Endothelial cell of umbilical vein (primary cell): Measurements from ENCODE around the gene RALGAPB. TPM values are rescaled to one million over a fixed set of nuclear protein-coding genes. Genes with fewer than 3 reads are reported as not detected.

Source experiments
- BruUV-seq: library from RNA; stranded (reverse); fragments of 400-500 nt; replicated peaks from 2 replicates; lab custom pipeline; 2021; lab: Mats Ljungman, UMichigan
- CTCF ChIA-PET: fragments of 300-600, 350-600 bp; sonication (Branson Sonifier 250); formaldehyde crosslinking; loops from one replicate; lab custom pipeline; 2021; ENCODE audit warnings: antibody characterized with exemption, inconsistent platforms; lab: Charles Lee
- POLR2A ChIA-PET: fragments of 300-600, 350-600 bp; sonication (Branson Sonifier 250); formaldehyde crosslinking; loops from one replicate; lab custom pipeline; 2021; ENCODE audit warnings: antibody characterized with exemption, inconsistent platforms; lab: Charles Lee
- DNase-seq: peaks from one replicate; pipeline ENCODE4 v3.0.0-alpha.2; 2011; ENCODE audit warnings: low read depth, low spot score
- FAIRE-seq: peaks from 2 replicates; lab custom pipeline; 2011; peaks lifted over from hg19 to GRCh38; lab: Jason Lieb, UNC
- H2AFZ ChIP-seq: 2 replicates; pipeline ENCODE4 v1.6.0; 2012; ENCODE audit warnings: low read depth, low read length, control low read depth, inconsistent platforms
- H3K27ac ChIP-seq: 2 replicates; pipeline ENCODE4 v1.5.1; 2011; ENCODE audit warnings: low read depth, mild to moderate bottlenecking, control low read depth, low read length, moderate library complexity; ENCODE audit not compliant: insufficient read depth
- H3K27me3 ChIP-seq, 2 experiments: 2 replicates each; pipeline versions ENCODE4 v1.6.0 to v1.6.1; 2011; ENCODE audit warnings: low read length in 2 of 2, mixed read lengths in 1 of 2; ENCODE audit not compliant: control insufficient read depth in 2 of 2, insufficient read depth in 2 of 2
- H3K36me3 ChIP-seq, 2 experiments: 2 replicates in 1 of 2; 3 replicates in 1 of 2; pipeline ENCODE4 v1.5.1; 2011; ENCODE audit warnings: low read length in 2 of 2, mild to moderate bottlenecking in 1 of 2, moderate library complexity in 1 of 2; ENCODE audit not compliant: control insufficient read depth in 2 of 2, insufficient read depth in 2 of 2; ENCODE audit errors: extremely low read depth in 1 of 2
- H3K4me1 ChIP-seq: 3 replicates; pipeline ENCODE4 v1.5.1; 2011; ENCODE audit warnings: mild to moderate bottlenecking, low read length; ENCODE audit not compliant: control insufficient read depth, insufficient read depth; ENCODE audit errors: extremely low read depth
- H3K4me2 ChIP-seq: 2 replicates; pipeline ENCODE4 v1.6.1; 2011; ENCODE audit warnings: low read length, control low read depth, mixed read lengths; ENCODE audit not compliant: insufficient read depth
- H3K4me3 ChIP-seq, 3 experiments: fragments of 200-600 bp in 1 of 3; sonication (generic), shearing (Covaris generic) in 1 of 3; replicated peaks in 1 of 3; 2 replicates each; pipeline ENCODE4 v1.5.1; 2011 to 2016; ENCODE audit warnings: control low read depth in 3 of 3, low read length in 3 of 3, mild to moderate bottlenecking in 2 of 3, inconsistent platforms in 1 of 3, low read depth in 1 of 3, moderate library complexity in 1 of 3; ENCODE audit not compliant: insufficient read depth in 1 of 3
- H3K79me2 ChIP-seq: 2 replicates; pipeline ENCODE4 v1.6.0; 2012; ENCODE audit warnings: low read length, inconsistent platforms; ENCODE audit not compliant: control insufficient read depth, insufficient read depth
- H3K9ac ChIP-seq: replicated peaks from 2 replicates; pipeline ENCODE3; 2011; ENCODE audit warnings: low read length, control low read depth; ENCODE audit not compliant: insufficient read depth; ENCODE audit errors: extremely low read depth
- H3K9me1 ChIP-seq: replicated peaks from 3 replicates; pipeline ENCODE4 v1.6.0; 2011; ENCODE audit warnings: mild to moderate bottlenecking, low read length; ENCODE audit not compliant: control insufficient read depth, insufficient read depth; ENCODE audit errors: extremely low read depth
- H3K9me3 ChIP-seq: replicated peaks from 2 replicates; pipeline ENCODE4 v1.5.1; 2012; ENCODE audit warnings: low read length, inconsistent platforms; ENCODE audit not compliant: control insufficient read depth, insufficient read depth
- H4K20me1 ChIP-seq: replicated peaks from 2 replicates; pipeline ENCODE3; 2011; ENCODE audit warnings: mild to moderate bottlenecking, low read length; ENCODE audit not compliant: control insufficient read depth, insufficient read depth; ENCODE audit errors: extremely low read depth
- EZH2 ChIP-seq: IDR thresholded peaks from 2 replicates; pipeline ENCODE4 v1.6.1; 2012; ENCODE audit warnings: borderline replicate concordance, low read depth, mild to moderate bottlenecking, moderate library complexity, low read length, inconsistent platforms; ENCODE audit not compliant: severe bottlenecking
- FOS ChIP-seq: IDR thresholded peaks from 2 replicates; pipeline ENCODE4 v1.6.1; 2011; ENCODE audit warnings: mild to moderate bottlenecking, low read length, moderate library complexity, borderline replicate concordance; ENCODE audit not compliant: insufficient read depth
- GATA2 ChIP-seq: IDR thresholded peaks from 2 replicates; pipeline ENCODE4 v1.7.0; 2011; ENCODE audit warnings: low read depth, mild to moderate bottlenecking, moderate library complexity, mixed read lengths, low read length; ENCODE audit not compliant: insufficient read length, insufficient read depth
- JUN ChIP-seq: IDR thresholded peaks from 2 replicates; pipeline ENCODE4 v1.6.1; 2011; ENCODE audit warnings: borderline replicate concordance, low read depth; ENCODE audit not compliant: insufficient read length, insufficient read depth
- MYC ChIP-seq: IDR thresholded peaks from one replicate; pipeline ENCODE4 v1.6.1; 2011; ENCODE audit warnings: mild to moderate bottlenecking, low read depth, low read length
- POLR2A ChIP-seq: IDR thresholded peaks from 2 replicates; pipeline ENCODE4 v1.6.1; 2012; ENCODE audit warnings: low read depth, mild to moderate bottlenecking, control low read depth, low read length
- POLR2AphosphoS5 ChIP-seq: IDR thresholded peaks from 2 replicates; pipeline ENCODE4 v1.6.1; 2012; ENCODE audit warnings: low read depth, mild to moderate bottlenecking, control low read depth, low read length, moderate library complexity; ENCODE audit not compliant: insufficient read depth
- dilution Hi-C: fragments of 300-500 bp; cut with MboI; formaldehyde crosslinking; loops from one replicate; pipeline ENCODE4 v1.15.0; 2019; ENCODE audit warnings: low sequenced_read_pairs; ENCODE audit not compliant: extremely low pct_ligation_motif_present
- intact Hi-C: fragments of 100-400 bp; cut with micrococcal nuclease; formaldehyde crosslinking; loops from one replicate; pipeline ENCODE4 v1.10.0; 2022
- polyA plus RNA-seq, 4 experiments: library from polyadenylated mRNA; depleted of rRNA in 3 of 4; stranded (reverse) in 3 of 4; unstranded in 1 of 4; fragments of >200 nt; gene quantifications; 2 replicates each; pipeline versions ENCODE4 v1.2.1 to v1.2.3, GENCODE V29; 2011 to 2012; ENCODE audit warnings: missing spikeins in 1 of 4
- total RNA-seq: library from RNA; stranded (reverse); gene quantifications from 2 replicates; pipeline ENCODE4 v1.2.3, GENCODE V29; 2021
- TF ChIP-seq, protein P1 (sequence below), 2 donors: IDR thresholded peaks; 1 replicate in 1 of 2; 2 replicates in 1 of 2; pipeline ENCODE4 v1.5.1; 2011; ENCODE audit warnings: low read length in 2 of 2, mild to moderate bottlenecking in 2 of 2, moderate library complexity in 2 of 2, control low read depth in 1 of 2, inconsistent platforms in 1 of 2, low read depth in 1 of 2; ENCODE audit not compliant: insufficient read depth in 1 of 2; ENCODE audit errors: extremely low read depth in 1 of 2
- TF ChIP-seq, protein P2 (sequence below): IDR thresholded peaks from 2 replicates; pipeline ENCODE4 v1.6.1; 2011; ENCODE audit not compliant: insufficient read depth, insufficient read length

Gene RALGAPB
- total and polyA plus RNA-seq, 2 donors (not counting 3 experiments of a cell fraction or from before 2014, with no cell fraction given): 12.8 to 38.7 TPM

DNA sequence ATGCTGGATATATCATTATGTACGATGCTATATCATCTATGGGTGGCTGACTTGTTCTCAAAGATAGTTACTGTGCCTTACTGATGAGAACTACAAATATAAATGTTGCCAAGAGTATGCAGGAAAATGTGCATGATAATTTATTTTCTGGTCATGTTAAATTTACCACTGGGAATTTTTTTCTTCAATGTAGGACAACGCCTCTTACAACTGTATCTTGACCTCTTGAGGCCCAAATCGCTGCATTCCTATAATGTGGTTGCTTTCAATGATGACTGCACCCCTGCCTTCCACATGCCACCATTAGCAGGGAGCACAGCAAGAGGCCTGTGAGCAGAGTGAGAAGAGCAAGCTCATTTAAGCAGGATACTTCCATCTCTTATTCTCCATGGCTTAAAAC, 5.7 kb upstream of the RALGAPB start:
- no peaks in the 10 kb centered on the region for H3K9me1 ChIP-seq
- H3K9me3 ChIP-seq: no peaks in the 10 kb centered on the region
- no peak overlapping the region for H3K9ac ChIP-seq
- H3K4me3 ChIP-seq: no peak overlapping the region
- peaks cover 2 to 7% of the 10 kb centered on the region in 2 experiments for H3K27me3 ChIP-seq
- no peaks in the 10 kb centered on the region for H3K36me3 ChIP-seq
- H3K4me2 ChIP-seq: no peak overlapping the region
- intact Hi-C loops: no loop called here
- BruUV-seq: no TSS peak
- CTCF ChIA-PET: interaction anchor here (1.4 kb wide), 1 partner anchor 21 kb away, joined by 3 read pairs; no protein-coding TSS in a partner anchor
- peaks cover 3% of the 10 kb centered on the region for H3K4me1 ChIP-seq
- dilution Hi-C loops: no loop called here
- TF ChIP-seq FOS (no peak), JUN (no peak), EZH2 (no peak), POLR2AphosphoS5 (no peak), MYC (no peak), GATA2 (no peak), POLR2A (no peak)
- TF ChIP-seq, protein P1, sequence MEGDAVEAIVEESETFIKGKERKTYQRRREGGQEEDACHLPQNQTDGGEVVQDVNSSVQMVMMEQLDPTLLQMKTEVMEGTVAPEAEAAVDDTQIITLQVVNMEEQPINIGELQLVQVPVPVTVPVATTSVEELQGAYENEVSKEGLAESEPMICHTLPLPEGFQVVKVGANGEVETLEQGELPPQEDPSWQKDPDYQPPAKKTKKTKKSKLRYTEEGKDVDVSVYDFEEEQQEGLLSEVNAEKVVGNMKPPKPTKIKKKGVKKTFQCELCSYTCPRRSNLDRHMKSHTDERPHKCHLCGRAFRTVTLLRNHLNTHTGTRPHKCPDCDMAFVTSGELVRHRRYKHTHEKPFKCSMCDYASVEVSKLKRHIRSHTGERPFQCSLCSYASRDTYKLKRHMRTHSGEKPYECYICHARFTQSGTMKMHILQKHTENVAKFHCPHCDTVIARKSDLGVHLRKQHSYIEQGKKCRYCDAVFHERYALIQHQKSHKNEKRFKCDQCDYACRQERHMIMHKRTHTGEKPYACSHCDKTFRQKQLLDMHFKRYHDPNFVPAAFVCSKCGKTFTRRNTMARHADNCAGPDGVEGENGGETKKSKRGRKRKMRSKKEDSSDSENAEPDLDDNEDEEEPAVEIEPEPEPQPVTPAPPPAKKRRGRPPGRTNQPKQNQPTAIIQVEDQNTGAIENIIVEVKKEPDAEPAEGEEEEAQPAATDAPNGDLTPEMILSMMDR (IDR thresholded peaks at IDR 0.05; ENCODE audit: extremely low read depth in 1 of 2, insufficient read depth in 1 of 2, low read depth in 1 of 2, low read length in 2 of 2): no peak
- TF ChIP-seq, protein P2, sequence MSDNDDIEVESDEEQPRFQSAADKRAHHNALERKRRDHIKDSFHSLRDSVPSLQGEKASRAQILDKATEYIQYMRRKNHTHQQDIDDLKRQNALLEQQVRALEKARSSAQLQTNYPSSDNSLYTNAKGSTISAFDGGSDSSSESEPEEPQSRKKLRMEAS: no peak
- H3K79me2 ChIP-seq: no peaks in the 10 kb centered on the region
- H3K27ac ChIP-seq: no peak overlapping the region
- no peaks in the 10 kb centered on the region for H4K20me1 ChIP-seq
- POLR2A ChIA-PET: no interaction called here
- FAIRE-seq (no peak), DNase-seq (no peak)
- H2AFZ ChIP-seq: no peak overlapping the region
